Muscle of arm (tissue), 12 donors: ENCODE data around the gene RSPRY1. TPM values are rescaled to one million over a fixed set of nuclear protein-coding genes. Genes with fewer than 3 reads are reported as not detected.

Source experiments
- polyA plus RNA-seq, 12 donors: library from polyadenylated mRNA; unstranded; fragments of 120-200 nt; gene quantifications; one replicate each; pipeline ENCODE4 v1.2.1, GENCODE V29; 2013; ENCODE audit not compliant: insufficient read length in 12 of 12

Gene RSPRY1
- polyA plus RNA-seq, 12 donors = 17.3 to 37.3 (median 27.7) TPM; not detected in 1

Other genes with a start within 250 kb of the RSPRY1 start
- gene CETP, start 224.4 kb upstream of the RSPRY1 start, polyA plus RNA-seq = 10 to 100 TPM in 1 of 12 donors, 1 to 10 TPM in 9, not detected in 2; 5.6 to 10.1 (median 7.3) TPM
- gene NLRC5, start 196.8 kb upstream of the RSPRY1 start, polyA plus RNA-seq = 10 to 100 TPM in 1 of 12 donors, 1 to 10 TPM in 10, not detected in 1; 3.1 to 11.0 (median 4.8) TPM
- gene CPNE2, start 93.7 kb upstream of the RSPRY1 start, polyA plus RNA-seq = 10 to 100 TPM in 11 of 12 donors, not detected in 1; 23.0 to 50.7 (median 26.5) TPM
- gene PSME3IP1, start 290 bp upstream of the RSPRY1 start, polyA plus RNA-seq = 10 to 100 TPM in 11 of 12 donors, not detected in 1; 46.4 to 99.6 (median 60.1) TPM
- gene ARL2BP, start 58.9 kb downstream of the RSPRY1 start, polyA plus RNA-seq = 10 to 100 TPM in 11 of 12 donors, not detected in 1; 39.5 to 57.2 (median 51.9) TPM
- gene PLLP, start 98.3 kb downstream of the RSPRY1 start, polyA plus RNA-seq = 10 to 100 TPM in 1 of 12 donors, 1 to 10 TPM in 8, under 1 TPM in 2, not detected in 1; 0.84 to 31.7 (median 1.2) TPM
- under 1 TPM in 9 of 12 donors, not detected in 3; 0.05 to 0.88 (median 0.11) TPM for gene CCL22, start 172.5 kb downstream of the RSPRY1 start, polyA plus RNA-seq
- 10 to 100 TPM in 1 of 12 donors, 1 to 10 TPM in 10, not detected in 1; 2.8 to 10.4 (median 4.3) TPM for gene CX3CL1, start 186.2 kb downstream of the RSPRY1 start, polyA plus RNA-seq
- under 1 TPM in 1 of 12 donors, not detected in 11; 0.65 TPM for gene CCL17, start 218.4 kb downstream of the RSPRY1 start, polyA plus RNA-seq